Osteoblast (primary cell): ENCODE data around the gene AMMECR1. TPM values are rescaled to one million over a fixed set of nuclear protein-coding genes. Genes with fewer than 3 reads are reported as not detected.

Source experiments
- DNase-seq: peaks from one replicate; pipeline ENCODE4 v3.0.0; 2011; ENCODE audit warnings: low spot score, mixed read lengths; ENCODE audit not compliant: insufficient read length; ENCODE audit errors: missing footprints
- H2AFZ ChIP-seq: 2 replicates; pipeline ENCODE4 v1.6.0; 2011; ENCODE audit warnings: mild to moderate bottlenecking, low read length
- H3K27ac ChIP-seq: 2 replicates; pipeline ENCODE4 v1.5.1; 2011; ENCODE audit warnings: mild to moderate bottlenecking, low read depth, low read length, moderate library complexity
- H3K27me3 ChIP-seq: 2 replicates; pipeline ENCODE4 v1.6.0; 2012; ENCODE audit warnings: mild to moderate bottlenecking, control low read depth, inconsistent platforms, low read length, moderate library complexity; ENCODE audit not compliant: insufficient read depth
- H3K36me3 ChIP-seq: 2 replicates; pipeline ENCODE4 v1.5.1; 2011; ENCODE audit warnings: mild to moderate bottlenecking, low read length, control low read depth, moderate library complexity; ENCODE audit not compliant: insufficient read depth
- H3K4me1 ChIP-seq: 2 replicates; pipeline ENCODE4 v1.5.1; 2011; ENCODE audit warnings: mild to moderate bottlenecking, low read length, control low read depth, moderate library complexity; ENCODE audit not compliant: insufficient read depth
- H3K4me2 ChIP-seq: 2 replicates; pipeline ENCODE4 v1.6.0; 2011; ENCODE audit warnings: mild to moderate bottlenecking, low read length; ENCODE audit not compliant: insufficient read depth
- H3K4me3 ChIP-seq: fragments of 200-600 bp; sonication (generic); 3 replicates; pipeline ENCODE4 v1.5.1; 2012; ENCODE audit warnings: mild to moderate bottlenecking, low read length, inconsistent platforms; ENCODE audit not compliant: insufficient read depth
- H3K79me2 ChIP-seq: 2 replicates; pipeline ENCODE4 v1.6.0; 2012; ENCODE audit warnings: mild to moderate bottlenecking, low read length, control low read depth, inconsistent platforms; ENCODE audit not compliant: insufficient read depth
- H3K9me3 ChIP-seq: 2 replicates; pipeline ENCODE4 v1.5.1; 2011; ENCODE audit warnings: low read depth, low read length, control low read depth
- H4K20me1 ChIP-seq: 2 replicates; pipeline ENCODE4 v1.6.0; 2012; ENCODE audit warnings: mild to moderate bottlenecking, low read length, control low read depth; ENCODE audit not compliant: insufficient read depth
- total RNA-seq: library from RNA; depleted of rRNA; stranded (reverse); fragments of >200 nt; gene quantifications from 2 replicates; pipeline ENCODE4 v1.2.3, GENCODE V29; 2012
- TF ChIP-seq, protein P1 (sequence below): IDR thresholded peaks from 2 replicates; pipeline ENCODE4 v1.5.1; 2011; ENCODE audit warnings: mild to moderate bottlenecking, low read depth, low read length, moderate library complexity; ENCODE audit errors: extremely low read depth

AMMECR1 gene
- total RNA-seq, 1 donor, result 14.5 TPM

DNA sequence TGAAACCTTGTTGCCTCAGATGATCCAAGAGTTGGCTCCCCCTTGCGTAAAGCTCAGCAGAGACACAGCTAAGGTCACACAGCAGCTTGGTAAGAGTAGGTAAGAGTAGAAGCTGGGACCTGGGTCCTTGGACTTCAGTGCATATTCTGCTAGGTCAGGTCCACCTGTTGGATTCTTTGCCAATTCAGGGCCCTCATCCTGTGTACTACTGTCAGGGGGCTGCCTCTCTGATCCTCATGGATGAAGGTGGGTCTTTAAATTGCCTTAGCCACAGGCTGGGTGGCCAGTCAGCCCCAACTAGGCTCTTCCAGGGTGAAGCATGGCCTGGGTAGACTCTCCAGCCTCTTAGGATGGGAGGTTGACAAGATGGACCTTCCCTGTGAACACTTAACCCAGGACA is 155.8 kb downstream of the AMMECR1 start:
- H4K20me1 ChIP-seq, result no peaks in the 10 kb centered on the region
- no peak overlapping the region for H3K4me2 ChIP-seq
- H3K4me1 ChIP-seq, result peaks cover 7% of the 10 kb centered on the region
- no peak for DNase-seq
- no peaks in the 10 kb centered on the region for H3K79me2 ChIP-seq
- TF ChIP-seq, protein P1, sequence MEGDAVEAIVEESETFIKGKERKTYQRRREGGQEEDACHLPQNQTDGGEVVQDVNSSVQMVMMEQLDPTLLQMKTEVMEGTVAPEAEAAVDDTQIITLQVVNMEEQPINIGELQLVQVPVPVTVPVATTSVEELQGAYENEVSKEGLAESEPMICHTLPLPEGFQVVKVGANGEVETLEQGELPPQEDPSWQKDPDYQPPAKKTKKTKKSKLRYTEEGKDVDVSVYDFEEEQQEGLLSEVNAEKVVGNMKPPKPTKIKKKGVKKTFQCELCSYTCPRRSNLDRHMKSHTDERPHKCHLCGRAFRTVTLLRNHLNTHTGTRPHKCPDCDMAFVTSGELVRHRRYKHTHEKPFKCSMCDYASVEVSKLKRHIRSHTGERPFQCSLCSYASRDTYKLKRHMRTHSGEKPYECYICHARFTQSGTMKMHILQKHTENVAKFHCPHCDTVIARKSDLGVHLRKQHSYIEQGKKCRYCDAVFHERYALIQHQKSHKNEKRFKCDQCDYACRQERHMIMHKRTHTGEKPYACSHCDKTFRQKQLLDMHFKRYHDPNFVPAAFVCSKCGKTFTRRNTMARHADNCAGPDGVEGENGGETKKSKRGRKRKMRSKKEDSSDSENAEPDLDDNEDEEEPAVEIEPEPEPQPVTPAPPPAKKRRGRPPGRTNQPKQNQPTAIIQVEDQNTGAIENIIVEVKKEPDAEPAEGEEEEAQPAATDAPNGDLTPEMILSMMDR, result no peak
- H3K27me3 ChIP-seq, result no peaks in the 10 kb centered on the region
- no peaks in the 10 kb centered on the region for H3K36me3 ChIP-seq
- H3K27ac ChIP-seq, result no peak overlapping the region
- H3K4me3 ChIP-seq, result no peak overlapping the region
- no peaks in the 10 kb centered on the region for H3K9me3 ChIP-seq
- no peak overlapping the region for H2AFZ ChIP-seq

- Histone ChIP-seq H3K27me3 (no peaks in the 10 kb centered on the region), H3K4me2 (peak overlapping the region; percentile 35), H4K20me1 (no peaks in the 10 kb centered on the region), H3K79me2 (no peaks in the 10 kb centered on the region), H3K36me3 (no peaks in the 10 kb centered on the region), H3K27ac (peak overlapping the region; percentile 84), H2AFZ (no peak overlapping the region), H3K4me1 (peaks cover 7% of the 10 kb centered on the region), H3K9me3 (no peaks in the 10 kb centered on the region), H3K4me3 (no peak overlapping the region)
- DNase-seq, result no peak
- TF ChIP-seq, protein P1, result no peak
Measured at GRCh38 chrX:110161361-110161686, 156.6 kb downstream of the AMMECR1 start.

- Histone ChIP-seq H3K4me1 (peaks cover 7% of the 10 kb centered on the region), H2AFZ (no peak overlapping the region), H3K4me2 (no peak overlapping the region), H3K27ac (peak overlapping the region; percentile 4), H3K4me3 (no peak overlapping the region), H4K20me1 (no peaks in the 10 kb centered on the region), H3K27me3 (peaks cover 4% of the 10 kb centered on the region), H3K9me3 (no peaks in the 10 kb centered on the region), H3K36me3 (no peaks in the 10 kb centered on the region), H3K79me2 (no peaks in the 10 kb centered on the region)
- DNase-seq, result no peak
- TF ChIP-seq, protein P1, result no peak
Measured at GRCh38 chrX:110159865-110160264, 158.0 kb downstream of the AMMECR1 start.

DNA sequence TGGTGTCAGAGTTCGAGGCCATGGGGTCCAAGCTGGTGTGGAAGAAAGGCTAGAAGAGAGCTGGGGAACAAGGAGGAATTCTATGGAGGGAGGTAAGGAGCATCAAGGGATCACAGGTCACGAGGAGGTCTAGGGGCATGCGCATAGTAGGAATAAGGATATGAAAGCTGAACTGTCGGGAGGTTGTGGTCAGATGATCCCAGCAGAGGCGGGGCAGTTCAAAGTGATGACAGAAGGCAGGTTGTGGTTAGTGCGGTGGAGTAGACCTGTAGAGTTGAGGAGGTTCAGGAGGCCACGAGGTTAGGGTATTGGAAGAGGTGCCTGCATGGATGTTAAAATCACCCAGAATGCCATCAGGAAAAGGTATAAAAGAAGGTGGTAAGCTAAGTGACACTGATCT is 158.7 kb downstream of the AMMECR1 start:
- H3K36me3 ChIP-seq, result no peaks in the 10 kb centered on the region
- no peak overlapping the region for H3K27ac ChIP-seq
- DNase-seq, result no peak
- no peak overlapping the region for H3K4me2 ChIP-seq
- H4K20me1 ChIP-seq, result no peaks in the 10 kb centered on the region
- no peak overlapping the region for H3K4me3 ChIP-seq
- H3K27me3 ChIP-seq, result peaks cover 5% of the 10 kb centered on the region
- TF ChIP-seq, protein P1, result no peak
- H3K79me2 ChIP-seq, result no peaks in the 10 kb centered on the region
- no peaks in the 10 kb centered on the region for H3K9me3 ChIP-seq
- no peak overlapping the region for H2AFZ ChIP-seq
- H3K4me1 ChIP-seq, result peaks cover 7% of the 10 kb centered on the region
